NCI-H226 (cell line): ENCODE data around the gene SULT1C4.

ENCODE experiments used
- DNase-seq: peaks from one replicate; pipeline ENCODE4 v3.0.0-alpha.2; 2015

The SULT1C4 gene

GRCh38 chr2:108376774-108377173 lies 980 bp upstream of the SULT1C4 start:
- no peak for DNase-seq

- no peak for DNase-seq
Observed at GRCh38 chr2:108377401-108377800, 353 bp upstream of the SULT1C4 start.

GRCh38 chr2:108378851-108379250 lies 1.1 kb downstream of the SULT1C4 start:
- DNase-seq: no peak

GRCh38 chr2:108382196-108382595 lies 4.4 kb downstream of the SULT1C4 start:
- DNase-seq: no peak

- no peak for DNase-seq
Observed at GRCh38 chr2:108383146-108383830, 5.5 kb downstream of the SULT1C4 start.

GRCh38 chr2:108384662-108385393 lies 7.1 kb downstream of the SULT1C4 start:
- DNase-seq: no peak

GRCh38 chr2:108385411-108386071 lies 7.8 kb downstream of the SULT1C4 start:
- DNase-seq: no peak

GRCh38 chr2:108388045-108388444 lies 10.3 kb downstream of the SULT1C4 start:
- DNase-seq: no peak

- no peak for DNase-seq
Observed at GRCh38 chr2:108390340-108390739, 12.6 kb downstream of the SULT1C4 start.

GRCh38 chr2:108392029-108392428 lies 14.3 kb downstream of the SULT1C4 start:
- no peak for DNase-seq

- no peak for DNase-seq
Observed at GRCh38 chr2:108393197-108393596, 15.4 kb downstream of the SULT1C4 start.

- no peak for DNase-seq
Observed at GRCh38 chr2:108395155-108395554, 17.4 kb downstream of the SULT1C4 start.

- peak; percentile 21 for DNase-seq
Observed at GRCh38 chr2:108396845-108397244, 19.1 kb downstream of the SULT1C4 start.

GRCh38 chr2:108399479-108399878 lies 21.7 kb downstream of the SULT1C4 start:
- DNase-seq: no peak

- DNase-seq: no peak
Observed at GRCh38 chr2:108401800-108402199, 24.0 kb downstream of the SULT1C4 start.

GRCh38 chr2:108403494-108403893 lies 25.7 kb downstream of the SULT1C4 start:
- DNase-seq: no peak

- no peak for DNase-seq
Observed at GRCh38 chr2:108404784-108405397, 27.1 kb downstream of the SULT1C4 start.

GRCh38 chr2:108407864-108408729 lies 30.3 kb downstream of the SULT1C4 start:
- peak; percentile 13 for DNase-seq

- DNase-seq: peak; percentile 6
Observed at GRCh38 chr2:108409768-108410167, 32.0 kb downstream of the SULT1C4 start.

- peak; percentile 98 for DNase-seq
Observed at GRCh38 chr2:108412995-108413710, 35.4 kb downstream of the SULT1C4 start.

- no peak for DNase-seq
Observed at GRCh38 chr2:108413711-108414095, 35.9 kb downstream of the SULT1C4 start.
